B cell (primary cell): ENCODE results near the gene AQP6. TPM values are rescaled to one million over a fixed set of nuclear protein-coding genes. Genes with fewer than 3 reads are reported as not detected.

ENCODE experiments used
- ATAC-seq: fragments of 200-7000 bp; cut with Tn5 transposase; one replicate; pipeline ENCODE4 v1.10.0; 2021; ENCODE audit warnings: low read depth, mild to moderate bottlenecking, moderate number of reproducible peaks, moderate library complexity
- CTCF ChIA-PET: fragments of 350-600 bp; sonication (Branson Sonifier 250); formaldehyde crosslinking; loops from one replicate; lab custom pipeline; 2021; ENCODE audit warnings: antibody characterized with exemption, inconsistent platforms; lab: Charles Lee
- POLR2A ChIA-PET: fragments of 350-600 bp; sonication (Branson Sonifier 250); formaldehyde crosslinking; loops from one replicate; lab custom pipeline; 2021; ENCODE audit warnings: antibody characterized with exemption; lab: Charles Lee
- DNase-seq: peaks from one replicate; pipeline ENCODE4 v3.0.0; 2013
- H2AFZ ChIP-seq: 2 replicates; pipeline ENCODE4 v1.6.1; 2012; ENCODE audit warnings: mild to moderate bottlenecking, low read depth, low read length; ENCODE audit not compliant: insufficient read depth, poor library complexity, severe bottlenecking
- H3K27ac ChIP-seq, 2 donors: 1 replicate in 1 of 2; 2 replicates in 1 of 2; pipeline ENCODE4 v1.5.1; 2012 to 2013; ENCODE audit warnings: low read length in 2 of 2, mild to moderate bottlenecking in 2 of 2, moderate library complexity in 1 of 2
- H3K27me3 ChIP-seq, 4 experiments: fragments of 200-600 bp in 1 of 4; sonication (generic) in 1 of 4; replicated peaks in 1 of 4; 1 replicate in 2 of 4; 2 replicates in 2 of 4; pipeline versions ENCODE4 v1.6.1 to v1.7.0; 2013 to 2016; ENCODE audit warnings: low read length in 3 of 4, mild to moderate bottlenecking in 2 of 4, mixed read lengths in 1 of 4, moderate library complexity in 1 of 4; ENCODE audit not compliant: insufficient read depth in 4 of 4, control insufficient read depth in 3 of 4; ENCODE audit errors: control extremely low read depth in 1 of 4
- H3K36me3 ChIP-seq, 2 experiments: replicated peaks in 1 of 2; 1 replicate in 1 of 2; 2 replicates in 1 of 2; pipeline versions ENCODE4 v1.6.1 to v1.7.1; 2013; ENCODE audit warnings: low read length in 1 of 2; ENCODE audit not compliant: insufficient read depth in 2 of 2, control insufficient read depth in 1 of 2; ENCODE audit errors: control extremely low read depth in 1 of 2, extremely low read depth in 1 of 2
- H3K4me1 ChIP-seq, 2 donors: fragments of 200-600 bp in 1 of 2; sonication (generic) in 1 of 2; 1 replicate in 1 of 2; 2 replicates in 1 of 2; pipeline versions ENCODE4 v1.5.1 to v1.6.1; 2013 to 2017; ENCODE audit warnings: low read length in 2 of 2; ENCODE audit not compliant: control insufficient read depth in 2 of 2, insufficient read depth in 2 of 2
- H3K4me2 ChIP-seq: replicated peaks from 2 replicates; pipeline ENCODE3; 2012; ENCODE audit warnings: mild to moderate bottlenecking, low read depth, low read length; ENCODE audit not compliant: poor library complexity, severe bottlenecking
- H3K4me3 ChIP-seq, 5 experiments: fragments of 200-600 bp in 1 of 5; sonication (generic) in 1 of 5; 1 replicate in 3 of 5; 2 replicates in 2 of 5; pipeline versions ENCODE4 v1.5.1 to v1.7.0; 2011 to 2016; ENCODE audit warnings: low read length in 4 of 5, mild to moderate bottlenecking in 4 of 5, low read depth in 2 of 5, control low read depth in 1 of 5, moderate library complexity in 1 of 5; ENCODE audit not compliant: insufficient read depth in 1 of 5; ENCODE audit errors: control extremely low read depth in 1 of 5, extremely low read depth in 1 of 5
- H3K79me2 ChIP-seq: fragments of 200-600 bp; sonication (generic); one replicate; pipeline ENCODE4 v1.6.0; 2016; ENCODE audit warnings: low read length; ENCODE audit not compliant: control insufficient read depth, insufficient read depth
- H3K9ac ChIP-seq: fragments of 200-600 bp; sonication (generic); 2 replicates; pipeline ENCODE4 v1.6.1; 2017; ENCODE audit warnings: mild to moderate bottlenecking, low read length, moderate library complexity
- H3K9me3 ChIP-seq, 3 donors: one replicate each; pipeline versions ENCODE4 v1.6.1 to v1.7.1; 2013; ENCODE audit warnings: low read length in 2 of 3; ENCODE audit not compliant: control insufficient read depth in 2 of 3, insufficient read depth in 1 of 3; ENCODE audit errors: control extremely low read depth in 1 of 3
- H4K20me1 ChIP-seq: 2 replicates; pipeline ENCODE4 v1.6.0; 2012; ENCODE audit warnings: mild to moderate bottlenecking, low read length; ENCODE audit not compliant: insufficient read depth, control insufficient read depth, poor library complexity, severe bottlenecking
- H3K27ac Mint-ChIP-seq: one replicate; pipeline ENCODE4 v1.8.0; 2021; ENCODE audit warnings: mixed read lengths
- H3K27me3 Mint-ChIP-seq: one replicate; pipeline ENCODE4 v1.8.0; 2021; ENCODE audit warnings: mixed read lengths
- H3K4me1 Mint-ChIP-seq: one replicate; pipeline ENCODE4 v1.8.0; 2021; ENCODE audit warnings: mixed read lengths
- H3K4me3 Mint-ChIP-seq: one replicate; pipeline ENCODE4 v1.8.0; 2021; ENCODE audit warnings: mixed read lengths
- H3K9me3 Mint-ChIP-seq: one replicate; pipeline ENCODE4 v1.8.0; 2022; ENCODE audit warnings: mixed read lengths; ENCODE audit not compliant: insufficient read depth
- CTCF ChIP-seq: fragments of 200-600 bp; IDR thresholded peaks from one replicate; pipeline ENCODE4 v1.8.0; 2022; ENCODE audit warnings: antibody characterized with exemption, mild to moderate bottlenecking
- EZH2 ChIP-seq: IDR thresholded peaks from 2 replicates; pipeline ENCODE4 v1.6.1; 2012; ENCODE audit warnings: borderline replicate concordance, low read depth, mild to moderate bottlenecking, moderate library complexity, low read length; ENCODE audit not compliant: insufficient read depth, poor library complexity, severe bottlenecking
- WGBS: methylation state at CpG from one replicate; pipeline ENCODE4 v1.1.5; 2013; ENCODE audit warnings: missing lambda C conversion rate; ENCODE audit not compliant: insufficient coverage; 5-methylcytosine and 5-hydroxymethylcytosine counted together
- intact Hi-C: fragments of 100-400 bp; cut with micrococcal nuclease; formaldehyde crosslinking; loops from one replicate; pipeline ENCODE4 v1.10.0; 2022
- polyA plus RNA-seq: library from polyadenylated mRNA; depleted of rRNA; stranded (reverse); fragments of >200 nt; gene quantifications from 2 replicates; pipeline ENCODE4 v1.2.3, GENCODE V29; 2012
- total RNA-seq, 2 donors: library from RNA; stranded (reverse); fragments of 120-200 nt in 1 of 2; gene quantifications; 1 replicate in 1 of 2; 2 replicates in 1 of 2; pipeline versions ENCODE4 v1.2.3 to v1.2.4, GENCODE V29; 2013 to 2022

Gene AQP6
- total and polyA plus RNA-seq, 2 donors (not counting 1 experiment from before 2014, with no cell fraction given): not detected

- Histone ChIP-seq H3K27me3 (no peaks in the 10 kb centered on the region), H3K27ac (no peak overlapping the region), H3K4me1 (peaks cover 3 to 7% of the 10 kb centered on the region in 2 donors), H3K4me3 (no peak overlapping the region), H3K36me3 (peaks cover 4 to 8% of the 10 kb centered on the region in 2 experiments), H2AFZ (no peak overlapping the region), H3K79me2 (peaks cover 9% of the 10 kb centered on the region), H3K4me2 (no peak overlapping the region), H3K9me3 (no peaks in the 10 kb centered on the region), H3K9ac (no peak overlapping the region), H4K20me1 (no peaks in the 10 kb centered on the region)
- ChIA-PET CTCF (interaction anchor here (1.1 kb wide), 1 partner anchor 63 kb away, joined by 3 read pairs; no protein-coding TSS in a partner anchor), POLR2A (no interaction called here)
- H3K27ac Mint-ChIP-seq: no peak overlapping the region
- no peak for TF ChIP-seq EZH2
- no peak for TF ChIP-seq CTCF
- no peaks in the 10 kb centered on the region for H3K9me3 Mint-ChIP-seq
- H3K27me3 Mint-ChIP-seq: no peaks in the 10 kb centered on the region
- DNase-seq: no peak
- intact Hi-C loops: no loop called here
- 87% methylated on average over 3 of the region's 3 CpGs for WGBS
- ATAC-seq: no peak
- H3K4me1 Mint-ChIP-seq: peaks cover 13% of the 10 kb centered on the region
- H3K4me3 Mint-ChIP-seq: no peak overlapping the region
Observed at GRCh38 chr12:50005175-50005574, 32.4 kb downstream of the AQP6 start.

GRCh38 chr12:50006280-50006679 lies 33.5 kb downstream of the AQP6 start:
- H3K79me2 ChIP-seq: peaks cover 16% of the 10 kb centered on the region
- ChIA-PET CTCF (interaction anchor here (1.1 to 1.4 kb wide), 3 partner anchors 13 to 38 kb away, joined by 3 read pairs; no protein-coding TSS in a partner anchor), POLR2A (no interaction called here)
- no peak overlapping the region for H3K27ac Mint-ChIP-seq
- no peak overlapping the region for H3K4me2 ChIP-seq
- DNase-seq (no peak), ATAC-seq (no peak)
- no peak for TF ChIP-seq EZH2
- no peak for TF ChIP-seq CTCF
- no peaks in the 10 kb centered on the region for H4K20me1 ChIP-seq
- H3K4me3 ChIP-seq: no peak overlapping the region
- no peak overlapping the region for H3K4me3 Mint-ChIP-seq
- H3K27ac ChIP-seq: no peak overlapping the region
- no peak overlapping the region for H3K9ac ChIP-seq
- peaks cover 4 to 5% of the 10 kb centered on the region in 2 experiments for H3K36me3 ChIP-seq
- H3K4me1 Mint-ChIP-seq: peaks cover 13% of the 10 kb centered on the region
- peaks cover 3 to 7% of the 10 kb centered on the region in 2 donors for H3K4me1 ChIP-seq
- H3K27me3 ChIP-seq: no peaks in the 10 kb centered on the region
- intact Hi-C loops: no loop called here
- H3K9me3 ChIP-seq: no peaks in the 10 kb centered on the region
- no peaks in the 10 kb centered on the region for H3K27me3 Mint-ChIP-seq
- no peaks in the 10 kb centered on the region for H3K9me3 Mint-ChIP-seq
- H2AFZ ChIP-seq: no peak overlapping the region
- 89% methylated on average over 5 of the region's 7 CpGs for WGBS
